GM19468 (cell line): ENCODE data around the gene TBC1D22A.

ENCODE experiments used
- ATAC-seq: cut with Tn5 transposase; IDR thresholded peaks from one replicate; pipeline ENCODE4 v1.9.1; 2021; ENCODE audit warnings: mild to moderate bottlenecking, moderate library complexity, moderate number of reproducible peaks; ENCODE audit not compliant: unreplicated experiment; ENCODE audit errors: extremely low read depth

The TBC1D22A gene

GRCh38 chr22:47057916-47058585 is 295.6 kb downstream of the TBC1D22A start:
- no peak for ATAC-seq

GRCh38 chr22:47059076-47059475 is 296.6 kb downstream of the TBC1D22A start:
- no peak for ATAC-seq

GRCh38 chr22:47059701-47060161 is 297.3 kb downstream of the TBC1D22A start:
- no peak for ATAC-seq

- no peak for ATAC-seq
Observed at GRCh38 chr22:47060718-47061117, 298.3 kb downstream of the TBC1D22A start.

- ATAC-seq, result no peak
Observed at GRCh38 chr22:47061226-47061625, 298.8 kb downstream of the TBC1D22A start.

GRCh38 chr22:47062126-47062525 is 299.7 kb downstream of the TBC1D22A start:
- ATAC-seq, result no peak

- ATAC-seq, result no peak
Observed at GRCh38 chr22:47063071-47063509, 300.6 kb downstream of the TBC1D22A start.

- no peak for ATAC-seq
Observed at GRCh38 chr22:47063606-47064005, 301.2 kb downstream of the TBC1D22A start.

GRCh38 chr22:47064016-47064415 is 301.6 kb downstream of the TBC1D22A start:
- no peak for ATAC-seq

GRCh38 chr22:47064416-47064815 is 302.0 kb downstream of the TBC1D22A start:
- ATAC-seq, result no peak

GRCh38 chr22:47065756-47066615 is 303.5 kb downstream of the TBC1D22A start:
- ATAC-seq, result no peak

- no peak for ATAC-seq
Observed at GRCh38 chr22:47066616-47066905, 304.1 kb downstream of the TBC1D22A start.

GRCh38 chr22:47067321-47067890 is 305.0 kb downstream of the TBC1D22A start:
- ATAC-seq, result no peak

- ATAC-seq, result no peak
Observed at GRCh38 chr22:47067911-47068625, 305.6 kb downstream of the TBC1D22A start.

- ATAC-seq, result no peak
Observed at GRCh38 chr22:47068626-47068996, 306.2 kb downstream of the TBC1D22A start.

- ATAC-seq, result no peak
Observed at GRCh38 chr22:47069270-47069669, 306.8 kb downstream of the TBC1D22A start.

GRCh38 chr22:47071078-47071806 is 308.8 kb downstream of the TBC1D22A start:
- ATAC-seq, result no peak

- no peak for ATAC-seq
Observed at GRCh38 chr22:47071807-47072641, 309.6 kb downstream of the TBC1D22A start.

GRCh38 chr22:47072642-47072967 is 310.2 kb downstream of the TBC1D22A start:
- ATAC-seq, result no peak
